ENCODE results near the gene ISM2.

Gene ISM2

GRCh38 chr14:77459072-77459723 lies 39.4 kb downstream of the ISM2 start:
- DNase-seq: peak; percentile 78

GRCh38 chr14:77458249-77458950 lies 40.2 kb downstream of the ISM2 start:
- no peak for DNase-seq

GRCh38 chr14:77457522-77458248 lies 40.9 kb downstream of the ISM2 start, which contains the start of the genes AHSA1 and VIPAS39:
Gene AHSA1, plus strand, starts transcription at chr14:77458093. Its CDS starts 97 bp downstream, at chr14:77458190.
Gene VIPAS39, minus strand, starts transcription at chr14:77457601. Its CDS starts 3,499 bp downstream, at chr14:77454102.
- DNase-seq: peak; percentile 97

GRCh38 chr14:77457115-77457521 lies 41.5 kb downstream of the ISM2 start:
- DNase-seq: no peak

- no peak for DNase-seq
These were observed 42.5 kb downstream of the ISM2 start for GRCh38 chr14:77455966-77456640.

GRCh38 chr14:77442196-77442595 lies 56.4 kb downstream of the ISM2 start:
- DNase-seq: no peak

- DNase-seq: no peak
These were observed 58.8 kb downstream of the ISM2 start for GRCh38 chr14:77439861-77440260.

- DNase-seq: no peak
These were observed 60.0 kb downstream of the ISM2 start for GRCh38 chr14:77438596-77438995.

- DNase-seq: no peak
These were observed 62.6 kb downstream of the ISM2 start for GRCh38 chr14:77436042-77436441.

GRCh38 chr14:77426396-77426795 lies 72.2 kb downstream of the ISM2 start:
- DNase-seq: no peak

- no peak for DNase-seq
These were observed 73.8 kb downstream of the ISM2 start for GRCh38 chr14:77424862-77425261.
